SW 1271 (cell line): ENCODE data around the gene NLGN3.

Source experiments
- DNase-seq, 2 experiments: peaks; one replicate each; lab custom pipeline; 2025; lab: John Stamatoyannopoulos, UW

Gene NLGN3

DNA sequence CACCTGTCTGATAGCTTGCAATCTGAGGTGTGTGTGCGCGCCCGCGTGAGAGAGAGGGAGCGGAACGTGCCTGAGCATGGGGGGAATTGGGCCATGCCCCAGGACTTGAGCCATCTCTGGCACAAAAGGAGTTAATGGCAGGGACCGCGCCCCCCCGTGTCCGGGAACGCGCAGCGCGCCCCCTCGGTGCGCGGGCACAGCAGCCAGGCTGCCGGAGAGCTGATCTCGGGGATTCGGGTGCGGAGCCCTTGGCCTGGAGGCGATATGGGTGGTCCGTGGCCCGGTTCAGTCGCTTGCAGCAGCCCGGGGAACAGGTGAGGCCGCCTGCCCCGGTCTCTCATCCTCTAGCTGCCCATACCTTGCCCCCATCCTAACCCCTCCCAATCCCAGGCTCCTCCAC, at the start of gene NLGN3:
Gene NLGN3, plus strand, starts transcription at position 191 of the 400 bp plus-strand sequence. CDS start 2,909 bp downstream, outside the sequence.
- no peak for DNase-seq

DNA sequence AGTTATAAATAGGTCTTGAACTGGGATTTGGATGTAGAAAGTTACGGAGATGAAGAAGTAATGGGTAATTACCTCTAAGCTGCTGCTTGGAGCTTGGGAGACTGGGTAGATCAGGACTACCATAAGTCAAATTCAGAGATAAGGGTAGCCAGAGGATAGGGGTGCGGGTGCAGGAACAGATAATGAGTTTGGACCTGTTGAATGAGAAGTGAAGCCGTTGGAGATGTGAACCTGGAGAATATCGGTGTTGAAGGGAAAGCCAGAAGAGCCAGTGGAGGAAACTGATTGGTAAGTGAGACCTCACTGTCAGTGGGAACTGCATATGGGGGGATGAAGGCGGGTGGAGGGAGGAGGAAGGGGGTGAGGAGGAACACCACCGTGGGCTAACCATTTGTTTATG, 49.6 kb upstream of the NLGN3 start:
- no peak for DNase-seq

DNA sequence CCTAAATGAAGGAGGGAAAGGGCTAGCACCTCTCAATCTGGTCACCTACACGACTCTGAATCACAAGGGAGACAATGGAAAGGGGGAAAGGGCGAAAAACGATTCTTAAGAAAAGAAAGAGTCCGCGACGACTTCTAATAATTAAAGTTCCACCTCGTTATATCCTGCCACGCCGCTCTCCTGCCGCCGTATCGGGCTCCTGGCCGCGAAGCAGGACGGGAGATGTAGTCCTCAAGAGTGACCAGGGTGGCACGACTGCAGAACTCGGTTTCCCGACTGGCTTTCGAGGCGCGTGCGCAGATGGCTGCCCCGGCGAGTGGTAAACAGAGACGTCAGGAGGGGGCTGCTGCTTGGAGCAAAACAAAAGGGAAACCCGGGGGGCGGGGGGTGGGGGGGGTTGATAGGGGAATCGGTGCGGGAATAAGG, 49.1 kb upstream of the NLGN3 start, which contains the start of gene FOXO4:
Gene FOXO4, plus strand, starts transcription at position 297 of the 426 bp plus-strand sequence. CDS start 678 bp downstream, outside the sequence.
- DNase-seq, result peak; percentile 65 to 78

DNA sequence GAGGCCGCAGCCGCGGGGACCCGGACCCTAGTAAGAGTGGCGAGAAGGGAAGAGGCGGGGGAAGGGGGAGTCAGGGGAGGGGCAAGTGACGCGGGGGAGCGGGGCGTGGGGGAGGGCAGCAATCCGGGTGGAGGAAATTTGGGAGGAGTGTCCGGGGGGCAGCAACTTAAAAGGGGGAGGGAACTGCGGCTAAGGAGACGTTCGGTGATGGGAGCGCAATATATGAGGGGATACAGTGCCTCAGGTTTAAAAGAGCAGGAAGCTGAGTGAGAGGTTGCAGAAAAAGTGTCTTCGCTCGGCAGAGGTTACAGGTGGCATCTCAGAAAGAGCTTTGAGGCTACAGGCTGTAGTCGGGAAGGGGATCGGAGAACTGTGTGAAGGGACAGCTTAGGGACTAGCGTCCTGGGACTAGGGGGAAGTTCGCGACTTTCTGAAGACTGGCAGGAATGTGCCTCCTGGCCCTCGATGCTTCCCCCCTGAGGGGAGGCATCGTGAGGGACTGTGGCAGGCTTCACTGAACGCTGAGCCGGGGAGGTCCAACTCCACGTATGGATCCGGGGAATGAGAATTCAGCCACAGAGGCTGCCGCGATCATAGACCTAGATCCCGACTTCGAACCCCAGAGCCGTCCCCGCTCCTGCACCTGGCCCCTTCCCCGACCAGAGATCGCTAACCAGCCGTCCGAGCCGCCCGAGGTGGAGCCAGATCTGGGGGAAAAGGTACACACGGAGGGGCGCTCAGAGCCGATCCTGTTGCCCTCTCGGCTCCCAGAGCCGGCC, 48.5 kb upstream of the NLGN3 start:
- DNase-seq, result peak; percentile 12 to 78

DNA sequence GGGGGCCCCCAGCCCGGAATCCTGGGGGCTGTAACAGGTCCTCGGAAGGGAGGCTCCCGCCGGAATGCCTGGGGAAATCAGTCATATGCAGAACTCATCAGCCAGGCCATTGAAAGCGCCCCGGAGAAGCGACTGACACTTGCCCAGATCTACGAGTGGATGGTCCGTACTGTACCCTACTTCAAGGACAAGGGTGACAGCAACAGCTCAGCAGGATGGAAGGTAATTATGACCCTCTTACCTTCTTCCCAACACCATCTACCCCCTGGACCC, 47.9 kb upstream of the NLGN3 start:
- DNase-seq, result no peak

DNA sequence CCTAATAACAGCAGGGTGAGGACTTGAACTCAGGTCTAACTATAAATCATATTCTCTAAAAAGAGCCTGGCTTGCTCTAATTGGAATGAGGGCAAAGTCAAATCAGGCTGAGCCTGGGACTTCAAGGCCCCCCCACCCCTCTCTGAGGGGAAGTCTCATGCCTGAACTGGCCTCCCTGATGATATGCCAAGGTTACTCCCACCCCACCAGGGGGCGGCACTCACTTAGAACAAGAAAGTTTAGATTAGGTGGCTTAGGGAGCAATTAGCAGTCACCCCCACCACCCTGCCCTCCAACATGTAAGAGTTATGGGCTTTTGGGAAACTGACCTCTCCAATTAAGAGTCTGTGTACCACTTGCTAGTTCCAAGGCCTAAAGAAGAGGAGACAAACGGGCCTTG, 46.3 kb upstream of the NLGN3 start:
- DNase-seq, result peak; percentile 6 to 33

DNA sequence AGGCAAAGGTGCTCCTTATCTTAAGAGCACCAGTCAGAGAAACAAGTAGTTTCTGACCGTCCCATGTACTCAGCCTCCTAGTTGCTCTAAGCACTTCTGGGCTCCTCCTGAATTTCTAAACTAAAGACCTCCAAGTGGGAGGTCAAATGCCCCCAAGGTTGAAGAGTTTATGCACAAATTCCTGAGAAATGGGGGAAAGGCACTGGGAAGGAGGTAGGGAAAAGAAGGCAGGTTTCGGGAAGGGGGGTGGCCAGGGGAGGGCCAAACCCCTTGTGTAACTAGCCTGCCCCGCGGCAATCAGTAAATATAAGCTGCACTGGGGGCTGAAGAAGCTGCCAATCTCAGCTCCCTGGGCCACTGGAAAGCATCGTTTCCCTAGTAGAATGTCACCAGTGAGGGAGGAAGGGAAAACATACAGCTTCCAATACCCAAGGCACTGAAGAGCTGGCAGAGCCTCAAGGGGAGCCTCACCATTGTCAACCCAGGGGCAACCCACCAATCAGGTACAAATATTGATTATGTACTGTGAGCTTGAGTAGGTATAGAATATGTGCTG, 45.6 kb upstream of the NLGN3 start:
- DNase-seq, result no peak

DNA sequence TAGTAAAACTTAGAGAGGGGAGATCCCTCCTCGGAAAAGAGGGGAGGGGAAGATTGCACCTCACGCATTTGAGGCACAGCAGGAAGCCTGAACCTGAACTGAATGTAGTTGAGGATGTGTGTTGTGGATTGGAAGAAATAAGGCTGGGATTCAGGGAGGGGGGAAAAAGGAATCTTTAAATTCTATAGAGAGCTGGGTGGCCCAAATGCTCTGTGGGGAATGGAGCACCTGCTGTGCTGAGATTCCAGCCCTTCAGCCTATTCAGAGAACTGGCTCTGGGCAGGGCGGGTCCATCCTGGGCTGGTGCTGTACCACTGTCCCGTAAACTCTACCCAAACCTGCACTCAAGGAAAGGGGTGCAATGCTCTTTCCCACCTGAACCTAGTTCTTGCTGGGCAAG, 44.9 kb upstream of the NLGN3 start:
- no peak for DNase-seq

DNA sequence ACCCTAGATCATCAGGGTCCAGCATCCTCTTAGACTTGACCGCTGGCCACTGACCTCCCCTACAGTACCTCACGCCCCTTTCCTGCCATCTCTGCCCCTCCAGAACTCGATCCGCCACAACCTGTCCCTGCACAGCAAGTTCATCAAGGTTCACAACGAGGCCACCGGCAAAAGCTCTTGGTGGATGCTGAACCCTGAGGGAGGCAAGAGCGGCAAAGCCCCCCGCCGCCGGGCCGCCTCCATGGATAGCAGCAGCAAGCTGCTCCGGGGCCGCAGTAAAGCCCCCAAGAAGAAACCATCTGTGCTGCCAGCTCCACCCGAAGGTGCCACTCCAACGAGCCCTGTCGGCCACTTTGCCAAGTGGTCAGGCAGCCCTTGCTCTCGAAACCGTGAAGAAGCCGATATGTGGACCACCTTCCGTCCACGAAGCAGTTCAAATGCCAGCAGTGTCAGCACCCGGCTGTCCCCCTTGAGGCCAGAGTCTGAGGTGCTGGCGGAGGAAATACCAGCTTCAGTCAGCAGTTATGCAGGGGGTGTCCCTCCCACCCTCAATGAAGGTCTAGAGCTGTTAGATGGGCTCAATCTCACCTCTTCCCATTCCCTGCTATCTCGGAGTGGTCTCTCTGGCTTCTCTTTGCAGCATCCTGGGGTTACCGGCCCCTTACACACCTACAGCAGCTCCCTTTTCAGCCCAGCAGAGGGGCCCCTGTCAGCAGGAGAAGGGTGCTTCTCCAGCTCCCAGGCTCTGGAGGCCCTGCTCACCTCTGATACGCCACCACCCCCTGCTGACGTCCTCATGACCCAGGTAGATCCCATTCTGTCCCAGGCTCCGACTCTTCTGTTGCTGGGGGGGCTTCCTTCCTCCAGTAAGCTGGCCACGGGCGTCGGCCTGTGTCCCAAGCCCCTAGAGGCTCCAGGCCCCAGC, 43.8 kb upstream of the NLGN3 start:
- no peak for DNase-seq

DNA sequence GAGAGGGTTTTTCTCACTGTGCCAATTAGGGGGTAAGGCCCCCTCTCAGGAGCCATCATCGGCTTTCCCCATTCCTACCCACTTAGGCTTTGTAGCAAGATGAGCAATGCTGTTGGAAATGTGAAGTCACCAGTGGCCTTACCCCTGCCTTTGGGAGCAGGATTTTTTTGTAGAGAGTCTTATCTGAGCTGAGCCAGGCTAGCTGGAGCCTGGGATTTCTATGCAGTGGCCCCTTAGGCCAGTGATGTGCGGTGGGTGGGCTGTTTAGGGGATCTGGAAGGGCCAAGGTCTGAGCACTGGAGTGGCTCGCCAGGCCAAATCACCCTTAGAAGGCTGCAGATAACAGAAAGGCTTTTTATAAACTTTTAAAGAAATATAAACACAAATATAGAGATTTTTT, 42.3 kb upstream of the NLGN3 start:
- DNase-seq, result no peak

DNA sequence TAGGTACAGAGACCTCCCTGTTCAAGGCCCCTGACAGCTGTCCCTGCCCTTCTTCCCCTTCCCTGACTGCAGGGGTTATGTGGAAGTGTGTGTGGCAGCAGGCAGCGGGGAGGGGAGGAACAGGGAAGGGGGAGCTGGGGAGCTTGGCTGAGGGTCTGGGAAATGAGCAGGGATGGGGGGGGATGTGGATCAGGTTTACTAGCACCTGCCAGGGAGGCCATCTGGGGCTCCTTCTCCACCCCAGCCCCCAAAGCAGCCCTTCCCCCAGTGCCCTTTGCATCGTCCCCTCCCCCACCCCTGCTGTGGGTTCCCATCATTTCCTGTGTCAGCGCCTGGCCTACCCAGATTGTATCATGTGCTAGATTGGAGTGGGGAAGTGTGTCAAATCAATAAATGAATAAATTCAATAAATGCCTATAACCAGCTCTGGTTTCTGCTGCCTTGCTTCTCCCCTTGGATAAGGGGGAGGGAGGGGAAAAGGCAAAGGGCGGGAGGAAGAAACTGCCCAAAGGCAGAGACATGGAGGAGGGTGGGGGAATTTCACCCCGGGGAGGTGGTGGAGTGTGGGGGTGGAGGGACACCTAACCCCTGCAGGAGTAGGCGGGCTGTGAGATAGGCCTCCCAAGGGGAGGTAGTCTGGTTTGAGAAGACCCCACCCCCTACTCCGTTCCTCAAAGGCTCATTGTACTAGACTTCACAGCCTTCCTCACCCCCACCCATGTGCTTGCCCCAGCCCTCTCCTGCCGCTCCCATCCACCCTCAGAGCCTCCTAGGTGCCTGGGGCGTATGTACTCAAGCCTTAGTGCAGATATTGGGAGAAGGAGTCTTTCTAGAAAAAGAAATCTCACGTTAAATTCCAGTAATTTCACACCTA, 41.3 kb upstream of the NLGN3 start:
- no peak for DNase-seq

DNA sequence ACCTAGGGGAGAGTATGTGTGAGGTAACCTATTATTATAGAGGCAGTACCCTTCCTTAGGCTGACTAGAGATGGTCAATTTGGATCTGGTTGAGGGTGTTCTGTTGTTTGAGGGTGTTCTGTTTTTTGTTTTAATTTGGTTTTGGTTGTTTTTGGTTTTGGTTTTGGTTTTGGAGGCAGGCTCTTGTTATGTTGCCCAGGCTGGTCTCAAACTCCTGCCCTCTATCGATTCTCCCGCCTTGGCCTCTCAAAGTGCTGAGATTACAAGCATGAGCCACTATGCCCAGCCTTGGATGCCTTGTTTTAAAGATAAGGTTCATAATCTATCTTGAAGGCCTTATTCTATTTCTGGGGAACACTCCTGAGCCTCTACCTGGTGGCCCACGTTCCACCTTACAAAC, 39.0 kb upstream of the NLGN3 start:
- no peak for DNase-seq

DNA sequence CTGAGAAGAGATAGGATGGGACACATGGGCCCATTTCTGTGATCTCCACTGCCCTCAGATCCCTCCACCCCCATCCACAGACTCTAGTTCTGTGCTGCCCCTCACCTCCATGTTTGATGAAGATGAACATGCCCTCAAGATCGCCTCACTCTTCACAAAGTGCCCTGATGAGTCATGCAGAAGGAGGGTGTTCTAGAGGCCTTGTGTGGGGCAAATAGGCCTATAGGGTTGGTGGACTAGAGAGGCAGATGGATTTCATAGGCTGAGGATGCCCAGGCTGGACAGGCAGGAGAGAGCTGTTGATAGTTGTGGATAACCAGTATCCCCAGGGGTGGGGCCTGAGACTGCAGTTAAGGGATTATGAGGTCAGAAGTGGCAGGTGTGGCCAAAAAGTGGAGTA, 38.2 kb upstream of the NLGN3 start, which contains the start of gene CXorf65:
Gene CXorf65, minus strand, starts transcription at position 314 of the 400 bp plus-strand sequence. Its CDS starts 184 bp downstream, at position 130.
- DNase-seq, result no peak

DNA sequence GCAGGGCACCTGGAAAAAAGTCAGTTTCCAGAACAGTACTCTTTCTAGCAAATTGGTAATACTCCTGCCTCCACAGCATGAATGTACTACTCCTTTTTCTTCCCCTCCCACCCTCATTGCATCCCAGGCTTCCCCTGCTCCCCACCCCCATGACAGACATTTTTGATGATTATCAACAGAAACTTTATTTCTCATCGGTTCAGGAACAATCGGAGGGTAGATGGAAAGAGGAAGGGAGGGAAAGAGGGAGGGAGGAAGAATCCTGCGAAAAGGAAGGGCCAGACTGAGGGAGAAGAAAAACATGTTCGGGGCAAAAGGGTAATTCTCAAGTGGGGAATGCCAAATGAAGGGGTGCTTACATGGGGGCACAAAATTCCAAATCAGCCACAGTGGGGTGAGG, 37.4 kb upstream of the NLGN3 start:
- DNase-seq, result no peak

DNA sequence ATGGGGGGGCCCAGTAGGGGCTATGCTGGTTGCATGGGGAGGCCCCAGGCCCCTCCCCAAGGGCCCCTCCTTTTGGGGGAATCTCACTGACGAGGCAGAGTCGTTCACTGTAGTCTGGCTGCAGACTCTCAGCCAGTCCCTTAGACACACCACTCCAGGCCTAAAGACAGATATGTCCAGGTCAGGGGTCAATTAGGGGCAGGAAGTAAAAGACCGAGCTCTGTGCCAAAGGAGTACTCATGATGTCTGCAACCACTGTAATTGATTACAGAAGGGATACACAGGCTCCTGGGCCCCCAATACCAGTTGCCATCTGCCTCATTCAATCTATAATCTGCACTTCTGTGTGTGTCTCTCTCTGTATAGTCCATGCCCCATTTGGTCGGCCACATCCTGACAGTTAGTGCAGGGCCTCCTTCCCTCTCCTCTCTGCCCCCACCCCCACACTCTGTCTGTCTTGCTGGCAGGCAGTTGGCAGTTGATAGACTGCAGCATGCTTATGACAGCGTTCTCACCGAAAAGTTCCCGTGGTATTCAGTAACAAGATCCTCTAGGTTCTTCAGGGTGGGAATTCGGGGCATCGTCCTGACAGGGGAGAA, 36.8 kb upstream of the NLGN3 start:
- no peak for DNase-seq

DNA sequence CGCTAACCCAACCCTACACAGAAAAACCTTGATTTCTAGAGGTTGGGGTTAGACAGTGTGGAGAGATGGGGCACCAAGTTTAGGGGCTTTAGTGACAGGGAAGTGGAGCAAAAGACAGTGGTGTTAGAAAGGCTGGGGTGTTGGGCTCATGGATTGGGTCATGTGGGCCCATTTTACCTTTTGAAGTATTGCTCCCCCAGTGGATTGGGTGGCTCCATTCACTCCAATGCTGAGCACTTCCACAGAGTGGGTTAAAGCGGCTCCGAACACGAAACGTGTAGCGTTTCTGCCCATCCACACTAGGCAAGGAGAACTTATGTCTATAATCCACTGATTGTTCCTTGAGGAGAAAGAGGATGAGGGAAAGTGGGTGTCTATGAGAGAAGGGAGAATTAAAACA, 35.6 kb upstream of the NLGN3 start:
- no peak for DNase-seq

DNA sequence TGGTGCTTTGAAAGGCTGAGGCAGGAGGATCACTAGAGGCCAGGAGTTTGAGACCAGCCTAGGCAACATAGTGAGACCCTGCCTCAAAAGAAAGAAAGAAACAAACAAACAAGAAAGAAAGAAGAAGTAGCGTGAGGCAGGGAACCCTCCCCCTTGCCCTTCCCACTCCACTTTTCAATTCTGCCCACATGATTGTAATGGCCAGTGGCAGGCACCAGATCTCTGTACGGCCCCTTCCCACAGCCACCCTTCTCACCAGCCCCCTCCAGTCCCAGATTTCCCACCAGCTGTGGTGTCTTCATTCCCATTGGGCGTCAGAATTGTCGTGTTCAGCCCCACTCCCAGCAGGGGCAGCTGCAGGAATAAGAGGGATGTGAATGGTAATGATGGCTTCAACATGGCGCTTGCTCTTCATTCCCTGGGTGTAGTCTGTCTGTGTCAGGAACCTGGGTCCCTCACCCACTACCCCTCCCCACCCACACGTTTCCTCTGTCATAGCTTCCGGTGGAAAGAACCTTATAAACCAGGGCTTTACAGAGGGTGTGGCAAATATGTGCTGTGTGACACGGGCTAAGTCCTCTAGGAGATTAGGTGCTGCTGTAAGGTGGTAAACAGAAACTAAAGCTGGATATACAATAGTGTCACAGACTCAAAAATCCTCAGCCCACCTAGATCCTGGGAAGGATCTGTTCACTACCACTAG, 33.3 kb upstream of the NLGN3 start, which contains the start of gene IL2RG:
Gene IL2RG, minus strand, starts transcription at position 437 of the 703 bp plus-strand sequence. Its CDS starts 38 bp downstream, at position 399.
- DNase-seq, result no peak

DNA sequence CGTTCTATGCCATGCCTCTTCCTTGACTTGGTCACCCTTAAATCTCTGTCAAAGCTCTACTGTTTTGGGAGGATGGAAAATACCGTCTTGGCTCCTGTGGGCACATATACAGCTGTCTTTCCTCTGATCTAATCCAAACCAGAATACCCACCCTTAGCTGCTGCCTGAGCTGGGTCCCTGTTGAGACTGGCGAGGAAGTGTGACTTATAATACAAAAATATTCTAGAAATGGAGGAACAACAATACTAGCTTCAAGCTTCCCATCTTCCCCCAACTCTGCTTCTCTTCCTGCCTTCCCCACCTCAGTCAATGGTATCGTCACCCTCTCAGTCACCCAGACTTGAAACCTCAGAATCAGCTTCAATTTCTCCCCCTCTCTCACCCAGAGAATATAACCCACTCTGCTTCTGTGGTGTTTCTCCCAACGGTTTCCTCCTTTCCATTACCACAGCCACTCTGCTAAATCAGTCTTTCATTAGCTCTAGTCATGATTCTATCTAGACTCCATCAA, 32.7 kb upstream of the NLGN3 start:
- DNase-seq, result no peak

DNA sequence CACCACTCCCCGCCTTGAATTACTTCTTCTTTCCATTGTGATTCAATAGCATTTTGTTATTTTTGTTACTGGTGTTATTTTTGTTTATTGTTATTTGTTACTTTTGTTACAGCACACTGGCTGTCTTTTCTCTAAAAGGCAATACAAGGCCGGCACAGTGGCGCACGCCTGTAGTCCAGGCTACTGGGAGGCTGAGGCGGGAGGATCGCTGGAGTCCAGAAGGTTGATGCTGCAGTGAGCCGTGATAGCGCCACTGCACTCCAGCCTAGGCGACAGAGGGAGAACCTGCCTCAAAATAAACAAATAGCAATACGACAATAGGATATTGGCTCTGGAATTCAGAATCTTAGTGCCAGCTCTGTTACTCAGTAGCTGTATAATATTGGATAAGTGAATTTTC, 27.3 kb upstream of the NLGN3 start:
- no peak for DNase-seq
